ENCODE results near the gene BNIPL.

BNIPL gene

GRCh38 chr1:151009674-151010345 is 26.6 kb upstream of the BNIPL start:
- no peak for DNase-seq

DNA sequence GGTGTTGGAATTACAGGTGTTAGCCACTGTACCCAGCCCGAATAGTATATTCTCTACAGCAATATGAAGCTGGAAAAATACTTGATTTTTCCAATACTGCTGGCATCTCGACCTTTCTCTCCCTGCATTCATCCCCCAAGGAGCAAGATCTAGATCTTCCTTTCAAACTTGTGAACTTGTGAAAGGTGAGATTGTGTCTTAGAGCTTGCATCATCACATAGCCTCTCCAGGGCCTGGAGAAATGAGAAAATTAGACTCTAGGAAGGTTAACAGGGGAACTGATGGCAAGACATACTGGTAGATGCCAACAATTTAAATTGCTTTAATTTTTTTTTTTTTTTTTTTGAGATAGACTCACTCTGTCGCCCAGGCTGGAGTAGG is 26.1 kb upstream of the BNIPL start:
- no peak for DNase-seq

DNA sequence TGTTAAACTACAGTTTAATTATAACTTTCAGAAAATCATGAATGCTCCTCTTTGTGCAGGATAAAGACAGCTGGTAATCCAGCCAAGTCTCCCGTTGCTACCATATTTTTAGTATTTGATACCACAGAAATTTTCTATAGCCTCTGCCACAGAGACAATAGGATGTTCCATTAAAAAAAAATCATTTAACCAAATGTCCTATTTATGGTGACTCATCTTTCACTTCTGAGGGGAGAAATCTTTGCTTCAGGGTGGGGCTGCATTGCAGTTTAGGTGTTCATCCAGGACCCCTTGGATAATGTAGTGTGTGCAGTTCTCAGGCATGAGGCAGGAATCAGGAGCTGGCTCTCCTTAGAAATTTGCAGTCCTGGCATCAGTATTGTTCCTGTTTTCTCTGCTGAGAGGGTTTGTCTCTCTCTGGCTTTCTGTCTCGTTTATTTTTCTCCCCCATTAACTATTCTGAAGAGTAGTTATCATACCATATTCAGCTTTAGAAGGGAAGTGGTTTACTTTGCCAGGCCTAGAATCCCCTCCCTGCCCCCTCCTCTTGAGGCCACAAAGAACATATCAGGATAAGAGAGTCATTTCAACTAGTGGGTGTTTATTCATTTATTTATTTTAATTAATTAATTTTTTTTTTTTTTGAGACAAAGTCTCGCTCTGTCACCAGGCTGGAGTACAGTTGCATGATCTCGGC is 25.1 kb upstream of the BNIPL start:
- no peak for DNase-seq

GRCh38 chr1:151012684-151013471 is 23.5 kb upstream of the BNIPL start:
- DNase-seq, result no peak

- DNase-seq, result no peak
Measured at GRCh38 chr1:151013518-151013917, 22.9 kb upstream of the BNIPL start.

- DNase-seq, result peak in 53 of 56 donors; percentile 6 to 84 (median 57)
Measured at GRCh38 chr1:151024540-151025146, 11.7 kb upstream of the BNIPL start.

- no peak for DNase-seq
Measured at GRCh38 chr1:151026460-151026859, 9.9 kb upstream of the BNIPL start.

- DNase-seq, result no peak
Measured at GRCh38 chr1:151032164-151032563, 4.2 kb upstream of the BNIPL start.

- DNase-seq, result no peak
Measured at GRCh38 chr1:151035167-151035566, 1.2 kb upstream of the BNIPL start.

- no peak for DNase-seq
Measured at GRCh38 chr1:151037032-151037431, 646 bp downstream of the BNIPL start.

GRCh38 chr1:151039521-151039920 is 3.1 kb downstream of the BNIPL start:
- no peak for DNase-seq

DNA sequence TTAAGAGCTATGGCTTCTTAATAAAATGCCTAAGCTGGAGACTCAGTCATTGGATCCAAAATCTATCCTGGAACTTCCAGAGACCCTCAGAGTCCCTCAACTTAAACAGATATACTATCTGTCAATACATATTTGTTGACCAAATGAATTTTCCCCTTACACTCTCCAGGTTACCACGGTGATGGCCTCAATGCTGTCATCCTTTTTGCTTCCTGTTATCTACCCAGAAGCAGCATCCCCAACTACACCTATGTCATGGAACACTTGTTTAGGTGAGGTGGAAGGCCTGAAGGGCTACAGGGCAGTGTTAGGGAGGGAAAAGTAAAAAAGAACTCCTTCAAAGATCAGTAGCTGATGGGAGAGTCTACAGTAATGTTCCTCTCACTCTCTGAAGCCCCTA is 6.8 kb downstream of the BNIPL start:
- DNase-seq, result no peak

GRCh38 chr1:151047591-151047924 is 11.2 kb downstream of the BNIPL start, which contains the start of gene C1orf56:
Gene C1orf56, plus strand, starts transcription at chr1:151047751. Its CDS starts 97 bp downstream, at chr1:151047848.
- peak in 51 of 56 donors; percentile 27 to 84 (median 64) for DNase-seq

GRCh38 chr1:151047925-151048644 is 11.7 kb downstream of the BNIPL start:
- DNase-seq, result peak in 48 of 56 donors; percentile 25 to 82 (median 54)

GRCh38 chr1:151048645-151049032 is 12.3 kb downstream of the BNIPL start:
- no peak for DNase-seq

- DNase-seq, result no peak
Measured at GRCh38 chr1:151049458-151049857, 13.1 kb downstream of the BNIPL start.

DNA sequence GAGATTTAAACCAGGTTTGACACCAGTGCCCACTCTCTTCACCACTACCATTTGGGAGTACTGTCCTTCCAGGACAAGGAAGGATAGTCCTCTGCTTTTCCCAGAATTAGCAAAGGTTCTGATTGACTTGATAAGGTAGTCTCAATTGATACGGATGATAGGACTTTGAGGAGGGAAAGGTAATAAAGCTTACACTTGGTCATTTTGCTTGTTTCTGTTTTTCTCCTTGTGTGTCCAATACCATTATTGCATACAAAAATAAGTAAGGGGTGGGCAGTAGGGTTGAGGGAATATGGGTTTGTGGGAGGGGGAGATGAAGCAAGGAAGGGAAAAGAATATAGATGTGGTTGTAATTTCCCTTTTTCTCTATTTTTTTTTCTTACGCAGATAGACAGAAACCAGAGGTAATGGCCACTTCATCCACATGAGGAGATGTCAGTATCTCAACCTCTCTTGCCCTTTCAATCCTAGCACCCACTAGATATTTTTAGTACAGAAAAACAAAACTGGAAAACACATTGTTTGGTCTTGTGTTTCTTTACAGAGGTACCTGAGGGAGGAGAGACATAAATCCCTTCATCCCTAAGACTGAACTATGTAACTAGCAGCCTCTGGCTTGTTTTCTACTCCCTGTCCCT is 13.8 kb downstream of the BNIPL start:
- no peak for DNase-seq

DNA sequence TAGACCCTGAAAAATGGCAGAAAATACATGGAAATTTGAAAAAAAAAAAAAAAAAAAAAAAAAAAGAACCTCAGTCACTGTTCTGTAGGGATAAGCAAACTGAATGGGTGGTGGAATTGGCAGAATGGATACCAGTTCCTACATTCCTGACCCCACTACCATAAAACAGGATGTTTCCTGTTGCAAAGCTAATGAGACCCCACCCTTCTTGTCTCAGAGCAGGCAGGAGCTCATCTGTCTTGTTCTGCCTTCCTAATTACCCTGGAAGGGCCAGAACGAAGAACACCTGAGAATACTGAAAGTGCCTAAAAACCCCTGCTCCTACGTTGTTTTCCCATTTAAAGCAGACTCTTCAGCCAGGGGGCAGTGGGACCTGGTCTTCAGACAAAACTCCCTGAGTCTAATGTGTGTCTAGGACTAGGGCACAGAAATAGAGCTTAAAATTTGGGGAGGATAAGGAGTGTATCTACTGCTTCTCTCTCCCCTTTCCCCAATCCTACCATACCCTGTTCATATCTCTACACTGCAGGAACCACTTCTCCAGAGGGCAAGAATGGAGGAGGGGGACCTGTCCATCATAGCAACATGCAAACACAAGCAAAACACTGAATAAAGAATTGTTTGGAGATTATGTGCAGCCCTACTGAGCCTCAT is 15.1 kb downstream of the BNIPL start:
- DNase-seq, result no peak

GRCh38 chr1:151054971-151055547 is 18.7 kb downstream of the BNIPL start:
- DNase-seq, result no peak

DNA sequence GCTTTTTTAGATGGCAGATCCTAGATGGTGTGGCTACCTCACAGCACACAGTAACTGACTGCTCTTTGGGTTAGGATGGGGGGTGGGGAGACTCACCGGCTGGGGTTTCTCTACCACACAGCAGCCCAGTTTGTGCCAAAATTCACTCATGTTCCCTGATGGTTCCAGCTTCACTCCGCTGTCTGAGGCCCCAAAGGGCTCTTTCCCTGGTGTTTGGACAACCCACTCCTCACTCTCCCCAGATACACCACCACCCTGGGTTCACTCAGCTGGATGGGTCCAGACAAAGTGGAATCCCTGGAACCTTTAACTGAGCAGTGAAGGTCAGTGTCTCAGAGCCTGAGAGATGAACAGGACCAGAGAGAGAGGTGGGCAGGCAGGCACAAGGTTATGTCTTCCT is 19.2 kb downstream of the BNIPL start:
- DNase-seq, result no peak

Measured in nucleus accumbens (tissue), 56 donors.